Measurements from ENCODE around the gene BRINP2. TPM values are rescaled to one million over a fixed set of nuclear protein-coding genes. Genes with fewer than 3 reads are reported as not detected.

Gene BRINP2
- total RNA-seq, 2 experiments from 2014 or later, result not detected

GRCh38 chr1:177257128-177257527 lies 86.4 kb downstream of the BRINP2 start:
- H3K27ac Mint-ChIP-seq, result no peak overlapping the region

GRCh38 chr1:177257576-177257975 lies 86.8 kb downstream of the BRINP2 start:
- Mint-ChIP-seq H3K4me3 (no peak overlapping the region), H3K27me3 (no peaks in the 10 kb centered on the region), H3K9me3 (peaks cover 6% of the 10 kb centered on the region), H3K36me3 (no peaks in the 10 kb centered on the region), H3K4me1 (no peaks in the 10 kb centered on the region), H3K27ac (no peak overlapping the region)
- DNase-seq, result no peak

More at GRCh38 chr1:177257128-177257527, 86.4 kb downstream of the BRINP2 start:
- Mint-ChIP-seq H3K27me3 (no peaks in the 10 kb centered on the region), H3K9me3 (peaks cover 6% of the 10 kb centered on the region), H3K36me3 (no peaks in the 10 kb centered on the region), H3K4me1 (no peaks in the 10 kb centered on the region), H3K4me3 (no peak overlapping the region)
- DNase-seq, result no peak

- Mint-ChIP-seq H3K4me3 (no peak overlapping the region), H3K36me3 (no peaks in the 10 kb centered on the region), H3K27ac (no peak overlapping the region), H3K27me3 (peaks cover 3% of the 10 kb centered on the region), H3K9me3 (no peaks in the 10 kb centered on the region), H3K4me1 (no peaks in the 10 kb centered on the region)
- DNase-seq, result no peak
Measured at GRCh38 chr1:177270863-177271262, 100.1 kb downstream of the BRINP2 start.

GRCh38 chr1:177273141-177273540 lies 102.4 kb downstream of the BRINP2 start:
- DNase-seq, result no peak

GRCh38 chr1:177274687-177275211 lies 104.0 kb downstream of the BRINP2 start:
- Mint-ChIP-seq H3K4me3 (no peak overlapping the region), H3K4me1 (no peaks in the 10 kb centered on the region), H3K36me3 (no peaks in the 10 kb centered on the region), H3K9me3 (no peaks in the 10 kb centered on the region), H3K27me3 (peaks cover 3% of the 10 kb centered on the region), H3K27ac (no peak overlapping the region)
- DNase-seq, result no peak

More at GRCh38 chr1:177273141-177273540, 102.4 kb downstream of the BRINP2 start:
- no peaks in the 10 kb centered on the region for H3K9me3 Mint-ChIP-seq
- no peak overlapping the region for H3K27ac Mint-ChIP-seq
- peaks cover 3% of the 10 kb centered on the region for H3K27me3 Mint-ChIP-seq
- no peaks in the 10 kb centered on the region for H3K4me1 Mint-ChIP-seq
- H3K4me3 Mint-ChIP-seq, result no peak overlapping the region
- no peaks in the 10 kb centered on the region for H3K36me3 Mint-ChIP-seq

- H3K36me3 Mint-ChIP-seq, result no peaks in the 10 kb centered on the region
- H3K27ac Mint-ChIP-seq, result no peak overlapping the region
Measured at GRCh38 chr1:177275736-177276135, 105.0 kb downstream of the BRINP2 start.

GRCh38 chr1:177278626-177279390 lies 108.0 kb downstream of the BRINP2 start:
- Mint-ChIP-seq H3K27ac (no peak overlapping the region), H3K4me3 (no peak overlapping the region), H3K4me1 (no peaks in the 10 kb centered on the region), H3K27me3 (peaks cover 3% of the 10 kb centered on the region), H3K9me3 (peaks cover 2% of the 10 kb centered on the region), H3K36me3 (no peaks in the 10 kb centered on the region)
- no peak for DNase-seq

More at GRCh38 chr1:177275736-177276135, 105.0 kb downstream of the BRINP2 start:
- Mint-ChIP-seq H3K9me3 (no peaks in the 10 kb centered on the region), H3K4me1 (no peaks in the 10 kb centered on the region), H3K4me3 (no peak overlapping the region), H3K27me3 (peaks cover 3% of the 10 kb centered on the region)
- DNase-seq, result no peak

- no peak for DNase-seq
- no peaks in the 10 kb centered on the region for H3K27me3 Mint-ChIP-seq
- no peaks in the 10 kb centered on the region for H3K36me3 Mint-ChIP-seq
- no peaks in the 10 kb centered on the region for H3K4me1 Mint-ChIP-seq
- no peak overlapping the region for H3K27ac Mint-ChIP-seq
- H3K9me3 Mint-ChIP-seq, result peaks cover 2% of the 10 kb centered on the region
- no peak overlapping the region for H3K4me3 Mint-ChIP-seq
Measured at GRCh38 chr1:177281901-177282300, 111.1 kb downstream of the BRINP2 start.

GRCh38 chr1:177282976-177283375 lies 112.2 kb downstream of the BRINP2 start:
- no peak overlapping the region for H3K4me3 Mint-ChIP-seq
- no peak for DNase-seq
- no peak overlapping the region for H3K27ac Mint-ChIP-seq
- H3K36me3 Mint-ChIP-seq, result no peaks in the 10 kb centered on the region
- H3K4me1 Mint-ChIP-seq, result no peaks in the 10 kb centered on the region
- peaks cover 2% of the 10 kb centered on the region for H3K9me3 Mint-ChIP-seq
- no peaks in the 10 kb centered on the region for H3K27me3 Mint-ChIP-seq

- H3K9me3 Mint-ChIP-seq, result peaks cover 2% of the 10 kb centered on the region
- no peak overlapping the region for H3K27ac Mint-ChIP-seq
- H3K4me1 Mint-ChIP-seq, result no peaks in the 10 kb centered on the region
- H3K4me3 Mint-ChIP-seq, result no peak overlapping the region
- H3K27me3 Mint-ChIP-seq, result no peaks in the 10 kb centered on the region
- H3K36me3 Mint-ChIP-seq, result no peaks in the 10 kb centered on the region
- DNase-seq, result no peak
Measured at GRCh38 chr1:177283380-177283779, 112.6 kb downstream of the BRINP2 start.

GRCh38 chr1:177286396-177286795 lies 115.6 kb downstream of the BRINP2 start:
- DNase-seq, result no peak
- H3K27ac Mint-ChIP-seq, result no peak overlapping the region
- no peaks in the 10 kb centered on the region for H3K36me3 Mint-ChIP-seq
- H3K4me1 Mint-ChIP-seq, result no peaks in the 10 kb centered on the region
- no peaks in the 10 kb centered on the region for H3K27me3 Mint-ChIP-seq
- H3K9me3 Mint-ChIP-seq, result peaks cover 2% of the 10 kb centered on the region
- no peak overlapping the region for H3K4me3 Mint-ChIP-seq

- H3K36me3 Mint-ChIP-seq, result no peaks in the 10 kb centered on the region
- H3K9me3 Mint-ChIP-seq, result peaks cover 2% of the 10 kb centered on the region
- no peak overlapping the region for H3K27ac Mint-ChIP-seq
- no peak for DNase-seq
- no peaks in the 10 kb centered on the region for H3K27me3 Mint-ChIP-seq
- no peaks in the 10 kb centered on the region for H3K4me1 Mint-ChIP-seq
- H3K4me3 Mint-ChIP-seq, result no peak overlapping the region
Measured at GRCh38 chr1:177287270-177287669, 116.5 kb downstream of the BRINP2 start.

- DNase-seq, result no peak
- Mint-ChIP-seq H3K4me1 (no peaks in the 10 kb centered on the region), H3K36me3 (no peaks in the 10 kb centered on the region), H3K27ac (no peak overlapping the region), H3K27me3 (no peaks in the 10 kb centered on the region), H3K4me3 (no peak overlapping the region), H3K9me3 (no peaks in the 10 kb centered on the region)
Measured at GRCh38 chr1:177287994-177288393, 117.2 kb downstream of the BRINP2 start.

GRCh38 chr1:177289532-177289931 lies 118.8 kb downstream of the BRINP2 start:
- Mint-ChIP-seq H3K4me3 (no peak overlapping the region), H3K27me3 (no peaks in the 10 kb centered on the region)

GRCh38 chr1:177300431-177300830 lies 129.7 kb downstream of the BRINP2 start:
- Mint-ChIP-seq H3K36me3 (no peaks in the 10 kb centered on the region), H3K9me3 (peaks cover 3% of the 10 kb centered on the region), H3K4me3 (no peak overlapping the region), H3K27ac (no peak overlapping the region), H3K27me3 (peaks cover 5% of the 10 kb centered on the region), H3K4me1 (no peaks in the 10 kb centered on the region)
- DNase-seq, result no peak

More at GRCh38 chr1:177289532-177289931, 118.8 kb downstream of the BRINP2 start:
- Mint-ChIP-seq H3K4me1 (no peaks in the 10 kb centered on the region), H3K27ac (no peak overlapping the region), H3K9me3 (no peaks in the 10 kb centered on the region), H3K36me3 (no peaks in the 10 kb centered on the region)
- DNase-seq, result no peak
